Peyer's patch (tissue), 4 donors: Measurements from ENCODE around the gene TWNK. TPM values are rescaled to one million over a fixed set of nuclear protein-coding genes. Genes with fewer than 3 reads are reported as not detected.

Experiments used
- DNase-seq, 3 donors: peaks; one replicate each; pipeline ENCODE4 v3.0.0-alpha.2; 2017 to 2019
- H3K27ac ChIP-seq, 4 donors: fragments of 200-600 bp; sonication (generic); one replicate each; pipeline ENCODE4 v1.5.1; 2016 to 2019
- H3K27me3 ChIP-seq, 2 donors: fragments of 200-600 bp; sonication (generic); one replicate each; pipeline ENCODE4 v1.5.1; 2019
- H3K36me3 ChIP-seq, 3 donors: fragments of 200-600 bp; sonication (generic); one replicate each; pipeline ENCODE4 v1.5.1; 2016 to 2019
- H3K4me1 ChIP-seq, 4 donors: fragments of 200-600 bp; sonication (generic); one replicate each; pipeline ENCODE4 v1.5.1; 2016 to 2019
- H3K4me3 ChIP-seq, 4 donors: fragments of 200-600 bp; sonication (generic); 1 replicate in 3 of 4; 2 replicates in 1 of 4; pipeline ENCODE4 v1.5.1; 2016 to 2019; ENCODE audit warnings: mild to moderate bottlenecking in 1 of 4
- H3K9me3 ChIP-seq, 4 donors: fragments of 200-600 bp; sonication (generic); one replicate each; pipeline ENCODE4 v1.5.1; 2016 to 2019; ENCODE audit warnings: mild to moderate bottlenecking in 1 of 4
- CTCF ChIP-seq, 6 experiments: fragments of 450-650 bp in 4 of 6; fragments of 200-600 bp in 2 of 6; sonication (generic) in 1 of 6; IDR thresholded peaks; one replicate each; pipeline ENCODE4 v1.5.1; 2017 to 2019; ENCODE audit warnings: antibody characterized with exemption in 6 of 6, mild to moderate bottlenecking in 3 of 6, moderate library complexity in 1 of 6
- POLR2A ChIP-seq, 2 donors: fragments of 450-650 bp; IDR thresholded peaks; one replicate each; pipeline ENCODE4 v1.5.1; 2017; ENCODE audit warnings: antibody characterized with exemption in 2 of 2, mild to moderate bottlenecking in 2 of 2, moderate library complexity in 2 of 2
- total RNA-seq, 4 donors: library from RNA; depleted of rRNA; stranded (reverse); fragments of >200 nt; gene quantifications; one replicate each; pipeline ENCODE4 v1.1.0, GENCODE V29; 2016

The TWNK gene
- total RNA-seq, 4 donors from 2014 or later = 3.8 to 18.2 (median 4.4) TPM

GRCh38 chr10:100966887-100967286 lies 20.5 kb upstream of the TWNK start:
- DNase-seq = peak in 1 of 3 donors; percentile 5
- peaks cover 0 to 15% (median 7%) of the 10 kb centered on the region in 4 donors for H3K4me1 ChIP-seq
- no peak for TF ChIP-seq POLR2A (IDR thresholded peaks at IDR 0.05)
- TF ChIP-seq CTCF (IDR thresholded peaks at IDR 0.05) = no peak
- no peak overlapping the region for H3K4me3 ChIP-seq
- H3K9me3 ChIP-seq = no peaks in the 10 kb centered on the region
- H3K36me3 ChIP-seq = peaks cover 0 to 21% (median 0%) of the 10 kb centered on the region in 3 donors
- no peaks in the 10 kb centered on the region for H3K27me3 ChIP-seq
- no peak overlapping the region for H3K27ac ChIP-seq

GRCh38 chr10:100967332-100967731 lies 20.0 kb upstream of the TWNK start:
- peaks cover 0 to 19% (median 7%) of the 10 kb centered on the region in 4 donors for H3K4me1 ChIP-seq
- no peaks in the 10 kb centered on the region for H3K9me3 ChIP-seq
- DNase-seq = peak in 1 of 3 donors; percentile 1
- no peak overlapping the region for H3K27ac ChIP-seq
- no peak overlapping the region for H3K4me3 ChIP-seq
- no peak for TF ChIP-seq POLR2A (IDR thresholded peaks at IDR 0.05)
- no peak for TF ChIP-seq CTCF (IDR thresholded peaks at IDR 0.05)
- peaks cover 0 to 17% (median 0%) of the 10 kb centered on the region in 3 donors for H3K36me3 ChIP-seq
- H3K27me3 ChIP-seq = no peaks in the 10 kb centered on the region

GRCh38 chr10:100968062-100968736 lies 19.1 kb upstream of the TWNK start:
- Histone ChIP-seq H3K36me3 (peaks cover 0 to 9% (median 0%) of the 10 kb centered on the region in 3 donors), H3K27ac (peak overlapping the region in 1 of 4 donors; percentile 91), H3K9me3 (no peaks in the 10 kb centered on the region), H3K4me3 (peak overlapping the region in 2 of 4 donors; percentile 77 to 78), H3K27me3 (no peaks in the 10 kb centered on the region), H3K4me1 (peaks cover 0 to 22% (median 7%) of the 10 kb centered on the region in 4 donors)
- TF ChIP-seq CTCF (IDR thresholded peaks at IDR 0.05) (no peak), POLR2A (IDR thresholded peaks at IDR 0.05) (no peak)
- peak in 1 of 3 donors; percentile 3 for DNase-seq

- H3K27me3 ChIP-seq = no peaks in the 10 kb centered on the region
- peak overlapping the region; percentile 41 to 78 (median 66) for H3K4me3 ChIP-seq
- H3K27ac ChIP-seq = peak overlapping the region in 2 of 4 donors; percentile 87 to 91
- H3K4me1 ChIP-seq = peaks cover 0 to 22% (median 7%) of the 10 kb centered on the region in 4 donors
- peak in 1 of 3 donors; percentile 0 for DNase-seq
- TF ChIP-seq POLR2A (IDR thresholded peaks at IDR 0.05) = no peak
- no peak for TF ChIP-seq CTCF (IDR thresholded peaks at IDR 0.05)
- H3K9me3 ChIP-seq = no peaks in the 10 kb centered on the region
- H3K36me3 ChIP-seq = peaks cover 0 to 13% (median 0%) of the 10 kb centered on the region in 3 donors
Measured at GRCh38 chr10:100968863-100969186, 18.5 kb upstream of the TWNK start.

- no peaks in the 10 kb centered on the region for H3K9me3 ChIP-seq
- DNase-seq = peak; percentile 42 to 79 (median 74)
- TF ChIP-seq POLR2A (IDR thresholded peaks at IDR 0.05) (peak in 1 of 2 donors; percentile 13), CTCF (IDR thresholded peaks at IDR 0.05) (peak in 5 of 6 experiments; percentile 51 to 77 (median 73))
- peak within 1 kb of the TSS; percentile 41 to 78 (median 66) for H3K4me3 ChIP-seq
- peaks cover 0 to 22% (median 7%) of the 10 kb centered on the region in 4 donors for H3K4me1 ChIP-seq
- no peaks in the 10 kb centered on the region for H3K27me3 ChIP-seq
- peaks cover 0 to 15% (median 0%) of the 10 kb centered on the region in 3 donors for H3K36me3 ChIP-seq
- H3K27ac ChIP-seq = peak within 1 kb of the TSS; percentile 26 to 91 (median 86)
Measured at GRCh38 chr10:100969187-100970075, 17.9 kb upstream of the TWNK start, which contains the start of gene SEMA4G. SEMA4G (plus strand) TSS chr10:100969504; CDS start chr10:100972913, 3,409 bp downstream.
